ENCODE data around the gene LPCAT3.
"Not testable (repeated sequence)": the region's sequence is repeated elsewhere in the genome, so short reads cannot be mapped to it uniquely, and the experiment has no call there.

The LPCAT3 gene, protein sequence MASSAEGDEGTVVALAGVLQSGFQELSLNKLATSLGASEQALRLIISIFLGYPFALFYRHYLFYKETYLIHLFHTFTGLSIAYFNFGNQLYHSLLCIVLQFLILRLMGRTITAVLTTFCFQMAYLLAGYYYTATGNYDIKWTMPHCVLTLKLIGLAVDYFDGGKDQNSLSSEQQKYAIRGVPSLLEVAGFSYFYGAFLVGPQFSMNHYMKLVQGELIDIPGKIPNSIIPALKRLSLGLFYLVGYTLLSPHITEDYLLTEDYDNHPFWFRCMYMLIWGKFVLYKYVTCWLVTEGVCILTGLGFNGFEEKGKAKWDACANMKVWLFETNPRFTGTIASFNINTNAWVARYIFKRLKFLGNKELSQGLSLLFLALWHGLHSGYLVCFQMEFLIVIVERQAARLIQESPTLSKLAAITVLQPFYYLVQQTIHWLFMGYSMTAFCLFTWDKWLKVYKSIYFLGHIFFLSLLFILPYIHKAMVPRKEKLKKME

DNA sequence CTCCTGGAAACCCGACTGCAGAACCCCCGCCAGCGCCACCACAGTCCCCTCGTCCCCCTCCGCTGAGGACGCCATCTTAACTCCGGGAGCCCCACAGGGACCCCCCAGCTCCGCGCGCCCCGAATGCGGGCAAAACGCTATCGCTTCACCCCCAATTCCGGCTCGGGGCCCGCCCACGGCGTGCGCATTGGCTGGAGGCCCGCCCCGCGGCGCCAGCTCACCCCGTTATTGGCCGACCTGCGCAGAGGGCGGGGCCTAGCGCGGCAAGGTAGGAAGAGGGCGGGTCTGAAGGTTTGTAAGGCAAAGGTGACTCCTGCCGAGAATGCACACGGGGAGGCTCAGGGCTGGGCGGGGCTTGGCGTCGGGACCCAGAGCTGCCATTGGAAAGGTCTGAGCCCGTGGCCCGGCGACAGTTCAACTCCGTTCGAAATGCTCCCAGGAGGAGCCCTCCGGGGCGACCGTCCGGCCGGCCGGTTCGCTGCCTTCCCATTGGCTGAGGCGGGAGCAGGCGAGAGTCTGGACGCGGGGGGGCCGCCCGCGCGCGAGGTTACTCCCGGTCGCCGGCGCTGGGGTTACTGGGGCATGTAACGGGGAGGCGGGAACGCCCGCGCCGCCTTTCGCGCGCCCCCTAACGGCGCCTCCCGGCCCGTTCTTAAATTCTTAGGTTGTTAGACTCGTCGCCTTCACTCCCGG, at the start of gene LPCAT3:
Gene LPCAT3, minus strand, starts transcription at position 127 of the 693 bp plus-strand sequence. Its CDS starts 52 bp downstream, at position 75.
- DNase-seq (ENCODE audit: low spot score) = peak; percentile 96

DNA sequence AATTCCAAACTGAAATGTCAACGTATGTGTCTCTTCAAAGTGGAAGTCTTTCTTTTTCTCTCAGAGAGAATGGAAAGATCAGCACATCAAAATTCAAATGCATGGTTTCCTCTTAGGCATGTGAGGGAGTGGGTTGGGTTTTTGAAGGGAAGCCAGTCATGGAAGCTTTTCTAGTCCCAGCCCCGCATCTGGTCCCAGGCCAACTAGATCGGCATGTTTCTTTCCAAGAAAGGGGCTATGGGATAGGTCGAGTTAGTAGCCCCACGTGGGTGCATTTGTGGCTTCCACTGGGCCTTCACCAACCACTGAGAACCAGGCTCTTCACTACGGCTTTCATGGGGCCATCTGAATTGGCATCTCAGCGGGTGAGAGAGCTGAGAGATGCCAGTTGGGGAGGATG, 48.8 kb upstream of the LPCAT3 start:
- no peak for DNase-seq (ENCODE audit: low spot score)

DNA sequence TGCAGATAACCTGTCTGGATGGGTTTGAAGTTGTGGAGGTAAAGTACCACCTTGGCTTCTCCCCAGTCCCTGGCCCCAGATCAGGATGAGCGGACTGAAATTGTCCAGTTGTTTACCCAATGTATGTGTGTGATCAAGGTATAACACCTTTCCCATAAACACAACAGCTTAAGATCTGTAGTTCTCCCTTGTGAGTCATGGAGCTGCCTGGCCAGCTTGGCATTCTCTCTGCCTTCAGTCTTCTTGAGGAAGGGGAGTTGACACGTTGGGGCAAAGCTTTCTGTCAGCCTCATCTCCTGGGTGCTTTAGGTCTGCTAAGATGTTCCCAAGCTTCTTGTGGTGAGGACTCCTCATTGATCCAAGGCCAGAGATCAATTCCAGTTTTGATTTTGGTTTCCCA, 48.3 kb upstream of the LPCAT3 start:
- DNase-seq (ENCODE audit: low spot score) = no peak

DNA sequence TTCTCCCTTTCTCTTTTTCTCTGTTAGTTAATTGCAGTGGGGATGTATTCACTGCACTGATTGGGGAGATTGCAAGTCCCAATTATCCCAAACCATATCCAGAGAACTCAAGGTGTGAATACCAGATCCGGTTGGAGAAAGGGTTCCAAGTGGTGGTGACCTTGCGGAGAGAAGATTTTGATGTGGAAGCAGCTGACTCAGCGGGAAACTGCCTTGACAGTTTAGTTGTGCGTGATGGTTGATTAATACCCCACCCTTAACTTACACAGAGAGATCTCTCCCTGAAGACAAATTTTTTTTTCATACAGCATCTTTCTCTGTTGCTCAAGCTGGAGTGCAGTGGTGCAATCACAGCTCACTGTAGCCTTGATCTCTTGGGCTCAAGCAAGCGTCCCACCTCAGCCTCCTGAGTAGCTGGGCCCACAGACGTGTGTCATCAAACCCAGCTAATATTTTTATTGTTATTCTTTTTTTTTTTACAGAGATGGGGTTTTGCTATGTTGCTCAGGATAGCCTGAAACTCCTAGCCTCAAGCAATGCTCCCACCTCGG, 46.9 kb upstream of the LPCAT3 start:
- no peak for DNase-seq (ENCODE audit: low spot score)

DNA sequence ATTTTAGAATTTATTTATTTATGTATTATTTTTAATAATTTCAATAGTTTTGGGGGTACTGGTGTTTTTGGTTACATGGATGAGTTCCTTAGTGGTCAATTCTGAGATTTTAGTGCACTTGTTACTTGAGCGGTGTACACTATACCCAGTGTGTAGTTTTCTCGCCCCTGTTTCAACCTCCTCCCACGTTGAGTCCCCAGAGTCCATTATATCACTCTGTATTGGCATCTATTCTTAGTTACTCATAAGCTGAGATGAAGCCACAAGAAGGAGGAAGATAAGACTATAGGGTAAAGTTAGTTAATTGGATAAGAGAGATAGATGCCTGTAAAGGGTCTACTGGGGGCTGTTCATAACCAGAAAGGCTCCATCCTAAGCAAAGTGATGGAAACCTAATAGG, 46.2 kb upstream of the LPCAT3 start:
- DNase-seq (ENCODE audit: low spot score) = no peak

DNA sequence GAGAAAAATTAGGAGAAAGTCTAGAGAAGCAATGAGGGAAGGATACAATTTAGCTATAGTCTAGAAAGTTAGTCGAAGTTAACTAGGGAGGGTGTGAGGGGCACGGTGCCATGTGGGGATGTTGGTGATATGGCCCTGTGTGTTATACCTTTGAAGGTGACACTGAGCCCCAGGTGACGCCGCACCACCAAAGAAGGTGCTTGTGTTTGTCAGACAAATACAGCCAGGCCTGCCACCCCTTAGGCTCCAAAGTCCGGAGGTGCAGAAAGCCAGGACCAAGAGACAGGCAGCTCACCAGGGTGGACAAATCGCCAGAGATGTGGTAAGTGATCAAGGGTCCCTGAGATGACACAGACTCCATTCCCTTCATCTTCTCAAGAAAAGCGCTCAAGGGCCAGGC, 43.3 kb upstream of the LPCAT3 start:
- DNase-seq (ENCODE audit: low spot score) = no peak

DNA sequence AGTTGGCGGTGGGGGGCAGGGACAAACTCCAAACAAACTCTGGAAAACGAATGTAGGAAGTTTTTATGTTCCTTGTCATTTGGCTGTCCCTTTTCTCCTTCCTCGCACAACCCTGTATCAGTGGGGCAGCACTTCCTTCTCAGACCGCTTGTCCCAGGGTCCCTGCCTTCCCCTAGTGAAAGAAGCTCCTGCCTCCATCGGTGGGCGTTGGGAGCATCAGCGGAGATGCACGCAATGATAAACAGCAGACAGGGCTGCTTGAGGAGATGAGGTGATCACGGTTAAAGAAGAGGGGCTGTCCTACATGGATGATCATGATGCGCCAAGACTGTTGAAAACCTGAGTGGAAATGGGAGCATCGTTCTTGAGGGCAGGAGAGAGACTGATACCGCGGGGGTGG, 42.9 kb upstream of the LPCAT3 start:
- no peak for DNase-seq (ENCODE audit: low spot score)

DNA sequence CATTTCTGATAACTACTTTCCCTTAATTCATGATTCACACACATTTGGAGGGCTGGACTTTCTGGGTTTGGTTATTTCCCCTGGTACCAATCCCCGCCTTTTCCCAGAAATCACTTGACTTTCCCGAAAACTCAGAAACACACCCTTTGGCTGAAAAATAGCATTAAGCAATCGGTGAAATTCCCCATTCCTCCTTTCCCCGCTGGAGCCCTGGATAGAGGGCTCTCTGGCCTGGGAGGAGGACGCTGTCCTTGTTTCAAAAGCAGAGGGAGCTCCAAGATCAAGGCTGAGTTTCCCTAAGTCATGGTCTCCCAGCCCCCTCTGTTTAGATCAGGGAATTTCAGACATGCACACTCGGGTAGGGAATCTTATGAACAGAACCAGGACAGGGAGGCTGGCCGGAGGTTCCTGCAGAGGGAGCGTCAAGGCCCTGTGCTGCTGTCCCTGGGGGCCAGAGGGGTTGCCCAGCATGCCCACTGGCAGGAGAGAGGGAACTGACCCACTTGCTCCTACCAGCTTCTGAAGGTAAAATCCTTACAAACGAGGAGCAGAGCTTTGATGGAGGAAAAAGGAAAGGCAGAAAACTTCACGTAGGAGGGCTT, 42.2 kb upstream of the LPCAT3 start, which contains the start of gene C1S:
Gene C1S, plus strand, starts transcription at position 366 of the 602 bp plus-strand sequence. CDS start 1,195 bp downstream, outside the sequence.
- DNase-seq (ENCODE audit: low spot score) = peak; percentile 23

DNA sequence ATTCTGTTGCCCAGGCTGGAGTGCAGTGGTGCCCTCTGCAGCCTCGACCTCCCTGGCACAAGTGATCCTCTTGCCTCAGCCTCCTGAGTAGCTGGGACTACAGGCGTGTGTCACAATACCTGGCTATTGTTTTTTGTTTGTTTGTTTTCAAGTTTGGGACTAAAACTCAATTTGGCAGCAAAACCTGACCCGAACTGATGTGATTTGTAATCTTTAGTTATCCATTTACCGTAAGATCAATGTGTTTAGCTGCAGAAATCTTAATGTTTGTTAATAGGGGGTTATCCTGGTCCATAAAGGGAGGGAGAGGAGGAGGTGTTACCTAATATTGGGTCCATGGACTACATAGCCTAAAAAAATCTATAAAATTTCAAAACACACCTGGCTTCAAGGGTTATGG, 41.5 kb upstream of the LPCAT3 start:
- no peak for DNase-seq (ENCODE audit: low spot score)

DNA sequence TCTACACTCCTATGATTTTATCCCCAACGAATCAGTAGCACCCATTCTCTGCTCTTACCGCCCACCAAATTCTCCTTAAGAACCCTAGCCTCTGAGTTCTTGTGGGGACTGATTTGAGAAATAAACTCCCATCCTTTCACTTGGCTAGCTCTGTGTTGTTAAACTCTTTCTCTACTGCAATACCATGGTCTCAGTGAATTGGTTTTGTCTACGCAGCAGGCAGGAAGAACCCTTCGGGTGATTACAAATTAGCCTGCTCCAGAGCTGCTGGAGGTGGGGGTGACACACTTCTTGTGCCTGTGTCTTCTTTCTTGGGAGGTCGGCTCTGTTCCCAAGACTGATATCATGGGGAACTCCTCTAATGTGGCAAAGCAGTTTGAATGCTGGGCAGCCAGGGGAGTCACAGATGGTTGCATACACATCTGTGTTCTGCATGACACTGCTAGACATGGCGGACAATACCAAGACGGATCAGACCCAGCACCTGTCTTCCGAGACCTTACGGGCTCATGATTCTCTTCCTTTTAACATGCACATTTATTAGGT, 40.6 kb upstream of the LPCAT3 start:
- no peak for DNase-seq (ENCODE audit: low spot score)

DNA sequence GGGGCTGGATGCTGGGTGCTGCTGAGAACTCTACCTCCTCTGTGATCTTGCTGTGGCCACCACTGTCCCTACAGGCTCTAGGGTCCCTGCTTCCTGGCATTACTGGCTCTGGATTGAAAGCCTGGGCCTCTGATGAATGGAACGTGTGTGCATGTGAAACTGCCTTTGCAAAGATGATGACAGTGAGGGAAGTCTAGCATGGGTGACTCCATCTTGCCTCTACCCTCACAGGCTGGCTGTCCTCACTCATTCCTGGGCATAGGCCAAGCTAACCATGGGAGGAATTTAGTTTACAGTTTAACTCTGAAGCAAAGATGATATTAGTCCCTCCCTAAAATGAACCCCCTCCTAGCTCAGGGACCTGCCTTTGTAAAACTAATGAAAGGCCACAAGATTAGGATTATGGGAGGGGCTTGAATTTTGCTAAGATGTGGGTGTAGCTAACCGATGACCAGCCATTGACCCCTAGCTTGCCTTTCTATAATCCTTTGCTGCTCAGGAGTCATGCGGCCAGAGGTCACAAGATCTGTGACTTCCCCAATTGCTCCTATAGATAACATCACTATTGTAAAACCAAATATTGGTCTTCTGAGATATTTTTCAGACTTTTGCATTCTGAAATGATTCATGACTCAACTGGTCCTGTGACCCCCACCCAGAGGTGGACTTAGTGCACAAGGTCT, 40.0 kb upstream of the LPCAT3 start:
- no peak for DNase-seq (ENCODE audit: low spot score)

DNA sequence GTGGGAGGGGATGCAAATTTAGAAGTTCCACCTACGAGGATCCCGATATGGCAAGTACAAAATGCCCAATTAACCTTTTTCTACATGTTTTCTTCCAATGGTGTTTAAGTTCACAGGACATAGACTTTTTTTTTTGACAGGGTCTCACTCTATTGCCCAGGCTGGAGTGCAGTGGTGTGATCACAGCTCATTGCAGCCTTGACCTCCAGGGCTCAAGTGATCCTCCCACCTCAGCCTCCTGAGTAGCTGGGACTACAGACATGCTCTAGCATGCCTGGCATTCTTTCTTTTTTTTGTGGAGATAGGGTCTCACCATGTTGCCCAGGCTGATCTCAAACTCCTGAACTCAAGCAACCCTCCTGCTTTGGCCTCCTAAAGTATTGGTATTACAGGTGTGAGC, 37.5 kb upstream of the LPCAT3 start:
- not testable (repeated sequence) for DNase-seq (ENCODE audit: low spot score)

DNA sequence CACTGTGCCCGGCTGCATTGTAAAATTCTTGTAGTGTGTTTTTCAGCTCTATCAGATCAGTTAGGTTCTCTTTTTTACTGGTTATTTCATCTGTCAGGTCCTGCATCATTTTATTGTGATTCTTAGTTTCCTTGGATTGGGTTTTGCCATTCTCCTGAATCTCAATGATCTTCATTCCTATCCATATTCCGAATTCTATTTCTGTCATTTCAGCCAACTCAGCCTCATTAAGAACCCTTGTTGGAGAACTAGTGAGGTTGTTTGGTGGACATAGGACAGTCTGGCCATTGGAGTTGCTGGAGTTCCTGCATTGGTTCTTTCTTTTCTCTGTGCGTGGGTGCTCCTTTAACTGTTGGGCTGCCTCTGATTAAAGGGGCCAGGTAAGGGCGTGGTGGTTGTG, 36.6 kb upstream of the LPCAT3 start:
- no peak for DNase-seq (ENCODE audit: low spot score)

DNA sequence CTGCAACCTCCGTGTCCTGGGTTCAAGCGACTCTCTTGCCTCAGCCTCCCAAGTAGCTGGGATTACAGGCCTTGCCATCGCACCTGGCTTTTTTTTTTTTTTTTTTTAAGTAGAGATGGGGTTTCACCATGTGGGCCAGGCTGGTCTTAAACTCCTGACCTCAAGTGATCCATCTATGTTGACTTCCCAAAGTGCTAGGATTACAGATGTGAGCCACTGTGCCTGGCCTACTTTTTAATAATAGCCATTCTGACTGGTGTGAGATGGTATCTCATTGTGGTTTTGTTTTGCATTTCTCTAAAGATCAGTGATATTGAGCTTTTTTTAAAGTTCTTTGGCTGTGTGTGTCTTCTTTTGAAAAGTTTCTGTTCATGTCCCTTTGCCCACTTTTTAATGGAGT, 31.7 kb upstream of the LPCAT3 start:
- not testable (repeated sequence) for DNase-seq (ENCODE audit: low spot score)

DNA sequence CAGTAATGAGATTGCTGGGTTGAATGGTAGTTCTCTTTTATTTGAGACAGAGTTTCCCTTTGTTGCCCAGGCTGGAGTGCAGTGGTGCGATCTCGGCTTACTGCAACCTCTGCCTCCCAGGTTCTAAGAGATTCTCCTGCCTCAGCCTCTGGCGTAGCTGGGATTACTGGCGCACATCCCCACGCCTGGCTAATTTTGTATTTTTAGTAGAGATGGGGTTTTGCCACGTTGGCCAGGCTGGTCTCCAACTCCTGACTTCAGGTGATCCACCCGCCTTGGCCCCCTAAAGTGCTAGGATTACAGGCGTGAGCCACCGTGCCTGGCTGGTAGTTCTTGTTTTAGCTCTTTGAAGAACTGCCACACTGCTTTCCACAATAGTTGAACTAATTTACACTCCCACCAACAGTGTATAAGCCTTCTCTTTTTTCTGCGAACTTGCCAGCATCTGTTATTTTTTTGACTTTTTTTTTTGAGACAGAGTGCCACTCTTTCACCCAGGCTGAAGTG, 31.2 kb upstream of the LPCAT3 start:
- DNase-seq (ENCODE audit: low spot score) = not testable (repeated sequence)

DNA sequence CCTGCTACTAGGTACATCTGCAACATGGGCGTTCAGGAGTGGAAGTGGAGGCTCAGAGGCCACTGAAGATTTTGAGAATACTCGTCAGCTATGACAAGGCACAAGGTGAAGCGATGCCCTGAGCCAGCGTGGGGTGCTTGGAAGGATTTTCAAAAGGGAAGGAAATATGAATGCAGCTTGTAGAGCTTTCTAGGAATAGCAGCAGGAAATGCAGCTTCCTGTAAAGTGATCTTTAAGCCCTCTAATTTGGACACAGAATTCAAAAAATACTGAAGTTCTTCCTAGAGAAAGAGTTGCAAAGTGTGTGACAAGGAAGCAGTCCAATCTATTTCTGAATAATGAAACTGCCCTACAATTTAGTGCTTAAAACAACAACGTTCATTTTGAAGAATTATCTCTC, 29.0 kb upstream of the LPCAT3 start:
- no peak for DNase-seq (ENCODE audit: low spot score)

DNA sequence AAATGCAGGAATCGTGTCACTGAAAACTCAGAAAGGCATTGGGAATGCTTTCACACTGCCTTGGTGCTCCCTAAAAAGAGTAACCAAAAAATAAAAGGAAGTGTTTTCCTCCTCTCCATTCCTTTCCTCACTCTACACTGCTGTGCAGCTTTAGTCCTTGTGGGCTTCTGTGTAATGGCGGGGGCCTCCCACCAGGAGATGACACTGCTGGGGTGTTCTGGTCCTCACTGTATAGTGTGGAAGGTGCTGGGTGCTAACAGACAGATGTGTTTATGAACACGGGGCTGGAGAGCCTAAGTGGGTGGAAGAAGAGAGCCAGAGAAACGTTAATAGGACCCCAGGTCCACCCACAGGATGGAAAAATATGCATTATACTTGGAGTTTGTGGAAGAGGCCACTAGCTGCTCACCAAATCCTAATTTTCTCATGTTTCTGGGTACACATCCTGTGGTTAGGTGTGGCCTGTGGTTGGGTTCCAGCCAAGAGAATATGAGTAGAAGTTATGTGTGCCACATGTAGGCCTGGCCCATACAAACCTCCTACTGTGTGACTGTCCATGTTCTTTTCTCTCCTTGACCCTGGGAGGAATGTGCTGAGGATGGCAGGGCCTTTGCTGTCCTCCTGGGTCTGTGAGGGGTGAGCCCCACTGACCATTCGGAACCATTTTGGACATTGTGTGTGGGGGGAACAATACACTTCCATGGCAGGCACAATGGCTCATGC, 28.3 kb upstream of the LPCAT3 start:
- DNase-seq (ENCODE audit: low spot score) = no peak

DNA sequence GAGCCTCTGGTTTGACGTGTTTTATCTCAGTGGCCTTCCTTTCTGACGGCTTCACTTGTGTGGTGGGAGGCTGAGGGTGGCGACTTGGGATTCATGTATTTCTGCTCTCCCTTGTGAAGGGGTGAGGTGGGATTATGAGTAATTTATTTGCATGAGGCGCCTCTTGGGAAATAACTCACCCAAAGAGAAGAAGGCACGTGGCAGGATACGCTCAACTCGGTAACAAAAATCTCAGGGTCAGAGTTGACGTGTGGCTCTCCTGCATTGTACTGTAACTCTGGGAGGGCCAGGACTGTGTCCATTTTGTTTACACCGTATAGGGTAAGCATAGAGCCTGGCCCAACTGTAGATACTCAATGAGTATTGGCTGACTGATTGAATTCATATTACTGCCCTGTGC, 27.6 kb upstream of the LPCAT3 start:
- no peak for DNase-seq (ENCODE audit: low spot score)

DNA sequence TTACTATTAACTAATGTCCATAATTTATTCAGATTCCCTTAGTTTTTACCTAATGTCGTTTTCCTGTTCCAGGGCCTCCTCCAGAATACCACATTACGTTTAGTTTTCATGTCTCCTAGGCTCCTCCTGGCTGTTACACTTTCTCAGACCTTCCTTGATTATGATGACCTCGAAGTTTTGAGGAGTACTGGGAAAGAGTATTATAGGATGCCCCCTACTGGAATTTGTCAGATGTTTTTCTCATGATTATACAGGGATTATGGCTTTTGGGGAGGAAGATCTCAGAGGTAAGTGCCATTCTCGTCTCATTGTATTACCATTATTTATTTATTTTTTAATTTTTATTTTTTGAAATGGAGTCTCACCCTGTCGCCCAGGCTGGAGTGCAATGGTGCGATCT, 24.6 kb upstream of the LPCAT3 start:
- DNase-seq (ENCODE audit: low spot score) = peak; percentile 11

DNA sequence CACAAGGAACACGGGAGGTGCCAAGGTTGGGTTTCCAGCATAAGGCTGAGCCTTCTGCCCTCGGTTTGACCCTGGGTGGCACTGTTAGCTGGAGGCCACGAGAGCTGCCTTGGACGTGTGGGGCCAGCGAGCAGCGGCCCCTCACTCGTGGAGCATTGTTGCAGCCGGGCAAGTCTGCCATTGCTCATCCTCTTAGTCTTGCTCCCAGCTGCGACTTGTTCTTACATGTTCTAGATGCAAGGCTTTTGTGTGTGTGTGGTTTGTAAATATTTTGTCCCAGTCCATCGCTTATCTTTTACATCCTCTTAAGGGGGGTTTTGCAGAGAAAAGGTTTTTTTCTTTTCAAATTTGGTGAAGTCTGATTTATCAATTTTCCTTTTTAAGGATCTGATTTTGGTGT, 21.1 kb upstream of the LPCAT3 start:
- DNase-seq (ENCODE audit: low spot score) = no peak

DNA sequence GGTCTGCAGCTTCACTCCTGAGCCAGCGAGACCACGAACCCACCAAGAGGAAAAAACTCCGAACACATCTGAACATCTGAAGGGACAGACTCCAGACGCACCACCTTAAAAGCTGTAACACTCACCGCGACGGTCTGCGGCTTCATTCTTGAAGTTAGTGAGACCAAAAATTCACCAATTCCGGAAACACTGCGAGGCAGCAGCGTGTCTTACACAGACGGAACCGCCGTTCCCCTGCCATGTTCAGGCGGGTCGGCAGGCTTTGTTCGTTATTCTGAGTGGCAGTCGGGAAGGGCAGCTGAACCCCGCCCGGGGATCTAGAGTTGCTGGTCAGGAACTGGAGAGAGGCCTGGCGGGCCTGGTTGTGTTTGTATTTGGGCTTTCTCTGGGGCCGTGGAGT, 20.3 kb upstream of the LPCAT3 start:
- DNase-seq (ENCODE audit: low spot score) = no peak
